ENCODE data around the gene RPTOR. TPM values are rescaled to one million over a fixed set of nuclear protein-coding genes. Genes with fewer than 3 reads are reported as not detected.

The RPTOR gene
- total and polyA plus RNA-seq, 2 donors (not counting 3 experiments of a cell fraction or from before 2014, with no cell fraction given) = 10.7 to 41.8 TPM

DNA sequence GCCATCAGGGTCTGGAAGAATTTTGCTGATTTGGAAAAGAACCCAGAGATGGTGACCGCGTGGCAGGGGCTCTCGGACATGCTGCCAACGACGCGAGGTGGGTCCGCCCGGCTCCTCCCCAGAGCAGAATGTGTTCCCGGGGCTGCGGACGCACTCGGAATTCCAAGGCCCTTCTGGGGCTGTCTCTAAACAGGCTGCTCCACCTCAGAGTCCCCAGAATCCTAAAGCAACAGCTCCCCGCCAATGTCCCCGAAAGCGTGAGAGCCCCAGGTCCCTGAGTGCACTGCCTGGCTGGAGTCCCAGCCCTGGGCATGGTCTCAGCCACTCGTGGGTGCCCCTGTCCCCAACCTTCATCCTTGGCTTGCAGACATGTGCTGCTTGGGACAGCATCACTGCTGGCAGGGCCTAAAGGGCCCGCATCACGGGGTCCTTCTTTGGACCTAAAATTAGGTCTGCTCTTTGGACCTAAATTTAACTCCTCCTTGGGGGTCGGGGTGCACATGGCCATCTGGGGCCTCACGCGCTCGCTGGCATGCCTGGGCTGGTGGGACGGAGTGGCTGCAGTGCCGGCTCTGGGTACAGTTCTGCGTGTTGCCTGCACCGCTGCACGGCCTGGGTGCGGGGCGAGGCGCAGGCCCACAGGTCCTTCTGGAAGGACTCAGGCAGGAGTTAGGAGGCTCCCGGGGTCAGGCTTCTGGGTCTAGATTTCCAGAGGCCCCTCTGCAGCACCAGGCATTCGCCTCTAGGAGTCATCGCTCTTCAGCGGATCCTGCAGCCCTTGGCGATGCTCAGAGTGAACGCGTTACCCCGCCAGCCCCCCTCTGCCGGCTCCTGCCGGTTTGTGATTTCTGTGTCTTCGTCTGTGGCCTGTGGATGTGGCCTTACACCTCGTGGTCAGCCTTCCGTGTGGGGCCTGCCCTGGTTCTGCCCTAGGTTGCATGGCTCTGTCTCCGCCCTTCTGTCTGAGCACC is 405.1 kb downstream of the RPTOR start:
- dilution Hi-C loops (cut with MboI; ENCODE audit: extremely low pct_ligation_motif_present, low sequenced_read_pairs) (no loop called here), intact Hi-C loops (cut with micrococcal nuclease) (no loop called here)
- BruUV-seq (replicated peaks) = no TSS peak
- CTCF ChIA-PET = interaction anchor here (1.0 kb wide), 1 partner anchor 523 kb away, joined by 5 read pairs; no protein-coding TSS in a partner anchor
- Histone ChIP-seq H4K20me1 (replicated peaks; ENCODE audit: control insufficient read depth, extremely low read depth, insufficient read depth, low read length) (no peaks in the 10 kb centered on the region), H3K27me3 (ENCODE audit: control insufficient read depth in 2 of 2, insufficient read depth in 2 of 2, low read length in 2 of 2) (no peaks in the 10 kb centered on the region), H3K36me3 (ENCODE audit: control insufficient read depth in 2 of 2, extremely low read depth in 1 of 2, insufficient read depth in 2 of 2, low read length in 2 of 2) (peaks cover 0 to 3% of the 10 kb centered on the region in 2 experiments), H3K9me1 (replicated peaks; ENCODE audit: control insufficient read depth, extremely low read depth, insufficient read depth, low read length) (no peaks in the 10 kb centered on the region), H3K4me3 (replicated peaks in 1 of 3; ENCODE audit: insufficient read depth in 1 of 3, low read depth in 1 of 3, low read length in 3 of 3) (no peak overlapping the region), H3K9me3 (replicated peaks; ENCODE audit: control insufficient read depth, insufficient read depth, low read length) (no peaks in the 10 kb centered on the region), H3K27ac (ENCODE audit: insufficient read depth, low read depth, low read length) (no peak overlapping the region), H3K9ac (replicated peaks; ENCODE audit: extremely low read depth, insufficient read depth, low read length) (no peak overlapping the region), H3K4me2 (ENCODE audit: insufficient read depth, low read length) (no peak overlapping the region), H2AFZ (ENCODE audit: low read depth, low read length) (no peak overlapping the region), H3K79me2 (ENCODE audit: control insufficient read depth, insufficient read depth, low read length) (no peaks in the 10 kb centered on the region), H3K4me1 (ENCODE audit: control insufficient read depth, extremely low read depth, insufficient read depth, low read length) (no peaks in the 10 kb centered on the region)
- TF ChIP-seq EZH2 (IDR thresholded peaks at IDR 0.05; ENCODE audit: borderline replicate concordance, low read depth, low read length, severe bottlenecking) (no peak), MYC (IDR thresholded peaks at IDR 0.05; ENCODE audit: low read depth, low read length) (no peak), POLR2AphosphoS5 (IDR thresholded peaks at IDR 0.05; ENCODE audit: insufficient read depth, low read depth, low read length) (no peak), POLR2A (IDR thresholded peaks at IDR 0.05; ENCODE audit: low read depth, low read length) (no peak), JUN (IDR thresholded peaks at IDR 0.05; ENCODE audit: borderline replicate concordance, insufficient read depth, insufficient read length, low read depth) (no peak), FOS (IDR thresholded peaks at IDR 0.05; ENCODE audit: borderline replicate concordance, insufficient read depth, low read length) (no peak)
- TF ChIP-seq, protein P1, sequence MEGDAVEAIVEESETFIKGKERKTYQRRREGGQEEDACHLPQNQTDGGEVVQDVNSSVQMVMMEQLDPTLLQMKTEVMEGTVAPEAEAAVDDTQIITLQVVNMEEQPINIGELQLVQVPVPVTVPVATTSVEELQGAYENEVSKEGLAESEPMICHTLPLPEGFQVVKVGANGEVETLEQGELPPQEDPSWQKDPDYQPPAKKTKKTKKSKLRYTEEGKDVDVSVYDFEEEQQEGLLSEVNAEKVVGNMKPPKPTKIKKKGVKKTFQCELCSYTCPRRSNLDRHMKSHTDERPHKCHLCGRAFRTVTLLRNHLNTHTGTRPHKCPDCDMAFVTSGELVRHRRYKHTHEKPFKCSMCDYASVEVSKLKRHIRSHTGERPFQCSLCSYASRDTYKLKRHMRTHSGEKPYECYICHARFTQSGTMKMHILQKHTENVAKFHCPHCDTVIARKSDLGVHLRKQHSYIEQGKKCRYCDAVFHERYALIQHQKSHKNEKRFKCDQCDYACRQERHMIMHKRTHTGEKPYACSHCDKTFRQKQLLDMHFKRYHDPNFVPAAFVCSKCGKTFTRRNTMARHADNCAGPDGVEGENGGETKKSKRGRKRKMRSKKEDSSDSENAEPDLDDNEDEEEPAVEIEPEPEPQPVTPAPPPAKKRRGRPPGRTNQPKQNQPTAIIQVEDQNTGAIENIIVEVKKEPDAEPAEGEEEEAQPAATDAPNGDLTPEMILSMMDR (IDR thresholded peaks at IDR 0.05; ENCODE audit: extremely low read depth in 1 of 2, insufficient read depth in 1 of 2, low read depth in 1 of 2, low read length in 2 of 2) = no peak
- TF ChIP-seq, protein P2, sequence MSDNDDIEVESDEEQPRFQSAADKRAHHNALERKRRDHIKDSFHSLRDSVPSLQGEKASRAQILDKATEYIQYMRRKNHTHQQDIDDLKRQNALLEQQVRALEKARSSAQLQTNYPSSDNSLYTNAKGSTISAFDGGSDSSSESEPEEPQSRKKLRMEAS (IDR thresholded peaks at IDR 0.05; ENCODE audit: insufficient read depth, insufficient read length) = no peak
- FAIRE-seq = no peak
- POLR2A ChIA-PET = no interaction called here
- no peak for DNase-seq (ENCODE audit: low read depth, low spot score)

All from endothelial cell of umbilical vein (primary cell).